Measurements from ENCODE around the gene ACTL10.

GRCh38 chr20:33660035-33660684 is 6.6 kb upstream of the ACTL10 start:
- TF ChIP-seq CTCF (conservative IDR thresholded peaks at IDR 0.05; ENCODE audit: low read depth in 2 of 2) (no peak), POLR2AphosphoS5 (IDR thresholded peaks at IDR 0.05; ENCODE audit: low read depth) (no peak), STAT1 (IDR thresholded peaks at IDR 0.05; ENCODE audit: unreplicated experiment) (no peak), CREB1 (CRISPR knock-in tag; IDR thresholded peaks at IDR 0.05; ENCODE audit: low read depth) (no peak), ZNF114 (CRISPR knock-in tag; IDR thresholded peaks at IDR 0.05) (no peak), REST (IDR thresholded peaks at IDR 0.05; ENCODE audit: unreplicated experiment) (no peak), JUNB (IDR thresholded peaks at IDR 0.05; ENCODE audit: unreplicated experiment) (no peak), EZH2phosphoT487 (IDR thresholded peaks at IDR 0.05; ENCODE audit: unreplicated experiment) (no peak), EZH2 (IDR thresholded peaks at IDR 0.05; ENCODE audit: low read depth, unreplicated experiment) (no peak), ETS1 (IDR thresholded peaks at IDR 0.05) (no peak), NANOG (IDR thresholded peaks at IDR 0.05; ENCODE audit: borderline replicate concordance) (no peak), ZNF331 (CRISPR knock-in tag; IDR thresholded peaks at IDR 0.05; ENCODE audit: low read depth) (no peak), ZNF462 (CRISPR knock-in tag; IDR thresholded peaks at IDR 0.05) (no peak)

All from GM23338 (cell line).